GM12874 (cell line): ENCODE results near the gene PAFAH2.

Experiments used
- TF ChIP-seq, protein P1 (sequence below): IDR thresholded peaks from 2 replicates; pipeline ENCODE4 v1.5.1; 2011; ENCODE audit warnings: low read depth, mild to moderate bottlenecking, control low read depth, low read length, moderate library complexity; ENCODE audit not compliant: insufficient read depth

Gene PAFAH2

DNA sequence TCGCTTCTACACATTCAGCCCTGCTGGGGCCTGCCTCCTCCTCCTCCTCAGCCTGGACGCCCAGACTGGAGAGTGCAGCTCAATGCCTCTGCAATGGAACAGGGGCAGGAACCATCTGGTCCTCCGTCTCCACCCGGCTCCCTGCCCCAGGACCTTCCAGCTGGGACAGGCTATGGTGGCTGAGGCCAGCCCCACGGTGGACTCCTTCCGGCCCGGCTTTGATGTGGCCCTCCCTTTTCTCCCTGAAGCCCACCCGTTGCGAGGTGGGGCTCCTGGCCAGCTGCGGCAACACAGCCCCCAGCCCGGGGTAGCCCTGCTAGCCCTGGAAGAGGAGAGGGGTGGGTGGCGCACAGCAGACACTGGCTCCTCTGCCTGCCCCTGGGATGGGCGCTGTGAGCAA, 25.1 kb upstream of the PAFAH2 start:
- TF ChIP-seq, protein P1, sequence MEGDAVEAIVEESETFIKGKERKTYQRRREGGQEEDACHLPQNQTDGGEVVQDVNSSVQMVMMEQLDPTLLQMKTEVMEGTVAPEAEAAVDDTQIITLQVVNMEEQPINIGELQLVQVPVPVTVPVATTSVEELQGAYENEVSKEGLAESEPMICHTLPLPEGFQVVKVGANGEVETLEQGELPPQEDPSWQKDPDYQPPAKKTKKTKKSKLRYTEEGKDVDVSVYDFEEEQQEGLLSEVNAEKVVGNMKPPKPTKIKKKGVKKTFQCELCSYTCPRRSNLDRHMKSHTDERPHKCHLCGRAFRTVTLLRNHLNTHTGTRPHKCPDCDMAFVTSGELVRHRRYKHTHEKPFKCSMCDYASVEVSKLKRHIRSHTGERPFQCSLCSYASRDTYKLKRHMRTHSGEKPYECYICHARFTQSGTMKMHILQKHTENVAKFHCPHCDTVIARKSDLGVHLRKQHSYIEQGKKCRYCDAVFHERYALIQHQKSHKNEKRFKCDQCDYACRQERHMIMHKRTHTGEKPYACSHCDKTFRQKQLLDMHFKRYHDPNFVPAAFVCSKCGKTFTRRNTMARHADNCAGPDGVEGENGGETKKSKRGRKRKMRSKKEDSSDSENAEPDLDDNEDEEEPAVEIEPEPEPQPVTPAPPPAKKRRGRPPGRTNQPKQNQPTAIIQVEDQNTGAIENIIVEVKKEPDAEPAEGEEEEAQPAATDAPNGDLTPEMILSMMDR = no peak

DNA sequence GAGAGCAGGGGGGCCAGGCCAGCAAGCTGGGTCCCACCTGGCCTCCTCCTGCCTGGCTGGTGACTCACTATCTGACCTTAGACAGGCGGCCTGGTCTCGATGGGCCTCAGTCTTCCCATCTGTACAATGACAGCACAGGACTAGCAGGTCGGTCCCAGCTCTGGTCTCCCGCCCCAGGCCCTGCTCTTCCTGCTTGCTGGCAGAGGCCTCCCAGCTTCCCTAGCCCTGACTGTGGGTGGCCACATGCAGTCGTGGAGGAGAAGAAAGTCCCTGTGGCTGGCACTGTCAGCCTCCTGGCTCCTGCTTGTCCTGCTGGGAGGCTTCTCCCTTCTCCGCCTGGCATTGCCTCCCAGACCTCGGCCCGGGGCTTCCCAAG, 24.5 kb upstream of the PAFAH2 start:
- TF ChIP-seq, protein P1 = no peak

DNA sequence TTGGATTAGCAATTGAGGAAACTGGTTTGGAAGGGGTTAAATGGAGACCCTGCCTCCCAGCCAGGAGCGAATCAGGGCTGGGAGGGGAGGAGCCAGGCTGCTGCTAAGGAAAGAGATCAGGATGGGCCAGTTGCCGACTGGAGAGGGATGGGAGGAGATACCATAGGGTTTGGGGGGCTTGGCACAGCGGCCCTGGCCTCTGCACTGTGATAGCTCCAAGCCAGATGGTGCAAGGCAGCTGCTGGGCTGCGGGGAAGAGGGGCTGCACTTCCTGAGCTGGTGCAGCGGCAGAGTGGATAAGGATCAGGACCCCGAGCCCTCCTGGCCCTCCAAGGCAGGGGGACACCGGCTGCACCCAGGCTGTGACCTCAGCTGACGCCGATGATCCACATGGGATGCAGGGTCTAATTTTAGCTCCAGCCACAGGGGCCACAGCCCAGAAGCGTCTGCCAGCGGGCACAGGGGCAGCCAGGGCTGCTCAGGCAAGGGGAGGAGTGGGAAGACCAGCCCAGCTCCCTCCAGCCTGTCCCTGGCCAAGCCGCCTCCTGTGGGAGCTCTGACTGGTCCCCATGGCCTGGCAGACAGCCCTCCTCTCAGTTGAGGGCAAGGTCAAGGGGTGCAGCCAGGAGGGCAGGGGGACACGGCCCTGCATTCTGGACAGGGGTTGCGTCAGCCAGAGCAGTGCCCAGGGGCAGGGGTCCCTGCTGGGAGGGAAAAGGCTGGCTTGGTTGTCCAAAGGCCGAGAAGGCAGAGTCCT, 24.0 kb upstream of the PAFAH2 start, which contains the start of gene EXTL1:
TSS of gene EXTL1 (plus strand) at position 129 of the 757 bp plus-strand sequence. CDS start 872 bp downstream, outside the sequence.
- TF ChIP-seq, protein P1 = no peak

DNA sequence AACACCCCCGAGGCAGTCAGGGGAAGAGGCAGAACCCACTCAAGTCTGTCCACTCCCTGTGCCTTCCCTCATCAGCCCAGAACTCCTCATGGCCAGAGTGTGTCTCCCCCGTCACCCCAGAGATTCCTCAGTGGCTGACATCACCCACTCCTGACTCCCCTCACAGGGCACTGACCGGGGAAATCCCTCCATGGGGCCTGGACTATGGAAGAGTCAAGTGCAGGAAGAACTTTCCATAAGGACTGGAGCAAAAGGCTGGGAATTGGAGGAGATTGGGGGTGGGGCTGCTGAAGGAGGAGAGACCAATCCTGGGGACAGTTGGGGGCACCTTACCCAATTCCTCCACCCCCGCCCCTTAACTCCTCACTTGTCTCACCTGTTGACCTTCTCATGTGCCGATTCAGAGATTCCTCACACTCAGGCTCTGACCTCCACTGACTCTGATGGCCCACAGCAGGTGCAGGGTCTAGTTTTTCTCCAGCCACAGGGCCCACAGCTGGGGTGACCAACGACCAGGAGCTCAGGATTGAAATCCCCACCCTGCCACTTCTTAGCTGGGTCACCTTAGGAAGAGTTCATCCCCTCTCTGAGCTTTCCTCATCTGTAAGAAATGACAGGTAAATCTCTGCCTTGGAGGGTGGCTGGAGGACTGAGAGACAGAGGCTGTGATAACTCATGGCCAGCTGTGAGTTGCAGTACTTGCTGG, 23.2 kb upstream of the PAFAH2 start:
- TF ChIP-seq, protein P1 = no peak

DNA sequence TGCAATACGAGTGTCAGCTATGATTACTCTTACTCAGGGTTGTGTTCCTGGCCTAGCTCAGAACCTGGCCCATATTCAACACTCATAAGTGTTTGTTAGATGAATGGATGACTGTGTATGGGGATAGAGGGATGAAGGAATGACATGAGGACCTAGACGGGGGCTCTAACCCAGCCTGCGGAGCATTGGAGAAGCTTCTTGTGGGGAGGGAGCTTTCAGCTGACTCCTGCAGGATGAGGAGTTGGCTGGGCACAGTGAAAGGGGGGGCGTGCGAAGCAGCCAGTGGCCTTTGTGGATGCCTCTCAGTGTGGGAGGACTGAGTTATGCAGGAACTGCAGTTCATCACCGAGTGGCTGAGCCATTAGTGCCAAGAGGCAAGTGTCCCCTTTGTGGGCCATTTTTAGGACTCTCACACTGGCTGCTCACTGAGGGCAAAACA, 22.5 kb upstream of the PAFAH2 start:
- TF ChIP-seq, protein P1 = no peak

DNA sequence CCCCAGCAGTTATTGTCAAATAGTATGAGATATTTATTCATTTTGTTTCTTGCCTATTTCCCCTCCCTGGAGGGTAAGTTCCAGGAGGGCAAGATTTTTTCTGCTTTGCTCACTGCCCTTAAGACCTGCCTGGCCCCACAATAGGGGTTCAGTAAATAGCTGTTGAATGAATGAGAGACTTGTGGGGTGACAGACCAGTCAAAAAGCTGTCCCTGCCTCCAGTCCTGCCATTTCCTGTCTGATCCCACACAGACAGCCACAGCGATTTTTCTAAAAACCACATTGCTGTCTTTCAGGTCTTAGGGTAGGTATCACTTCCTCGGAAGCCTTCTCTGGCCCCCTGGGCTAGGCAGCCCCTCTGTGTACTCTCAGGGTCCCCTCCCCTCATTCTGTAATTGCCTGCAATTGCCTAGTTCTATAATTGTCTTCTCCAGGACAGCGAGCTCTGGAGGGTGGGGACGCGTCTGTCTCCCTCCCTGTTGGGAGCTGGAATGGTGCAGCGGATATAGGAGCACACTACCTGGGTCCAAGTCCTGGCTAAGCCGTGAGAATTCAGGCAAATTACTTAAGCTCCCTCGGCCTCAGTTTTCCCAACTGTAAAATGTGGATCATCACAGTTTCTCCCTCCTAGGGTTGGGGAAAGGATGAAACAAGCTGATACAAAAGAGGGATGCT, 21.9 kb upstream of the PAFAH2 start:
- TF ChIP-seq, protein P1 = no peak

DNA sequence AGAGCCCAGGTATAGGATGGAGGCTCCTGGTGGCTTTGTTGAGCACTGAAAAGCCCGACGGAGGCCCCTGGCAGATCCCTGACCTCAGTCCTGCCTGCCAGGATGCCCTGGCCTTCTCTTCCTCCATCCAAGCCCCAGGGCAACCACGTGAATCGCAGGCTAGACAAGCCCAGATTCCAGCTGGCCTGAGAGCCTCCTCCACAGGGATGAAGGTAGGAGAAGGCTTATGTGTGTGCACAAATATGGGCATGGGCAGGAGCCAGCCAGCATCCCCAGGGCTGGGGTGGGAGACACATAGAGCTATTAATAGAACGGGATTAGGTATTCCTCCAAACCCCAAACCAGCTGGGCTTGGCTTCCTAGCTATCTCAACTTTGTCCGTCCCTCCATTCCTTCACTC, 19.7 kb upstream of the PAFAH2 start:
- TF ChIP-seq, protein P1 = no peak
